ENCODE data around the gene ETV3L.
"Not testable (repeated sequence)": the region's sequence is repeated elsewhere in the genome, so short reads cannot be mapped to it uniquely, and the experiment has no call there.

The ETV3L gene

GRCh38 chr1:157077394-157077793, 22.2 kb downstream of the ETV3L start:
- TF ChIP-seq, protein P1, sequence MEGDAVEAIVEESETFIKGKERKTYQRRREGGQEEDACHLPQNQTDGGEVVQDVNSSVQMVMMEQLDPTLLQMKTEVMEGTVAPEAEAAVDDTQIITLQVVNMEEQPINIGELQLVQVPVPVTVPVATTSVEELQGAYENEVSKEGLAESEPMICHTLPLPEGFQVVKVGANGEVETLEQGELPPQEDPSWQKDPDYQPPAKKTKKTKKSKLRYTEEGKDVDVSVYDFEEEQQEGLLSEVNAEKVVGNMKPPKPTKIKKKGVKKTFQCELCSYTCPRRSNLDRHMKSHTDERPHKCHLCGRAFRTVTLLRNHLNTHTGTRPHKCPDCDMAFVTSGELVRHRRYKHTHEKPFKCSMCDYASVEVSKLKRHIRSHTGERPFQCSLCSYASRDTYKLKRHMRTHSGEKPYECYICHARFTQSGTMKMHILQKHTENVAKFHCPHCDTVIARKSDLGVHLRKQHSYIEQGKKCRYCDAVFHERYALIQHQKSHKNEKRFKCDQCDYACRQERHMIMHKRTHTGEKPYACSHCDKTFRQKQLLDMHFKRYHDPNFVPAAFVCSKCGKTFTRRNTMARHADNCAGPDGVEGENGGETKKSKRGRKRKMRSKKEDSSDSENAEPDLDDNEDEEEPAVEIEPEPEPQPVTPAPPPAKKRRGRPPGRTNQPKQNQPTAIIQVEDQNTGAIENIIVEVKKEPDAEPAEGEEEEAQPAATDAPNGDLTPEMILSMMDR (conservative IDR thresholded peaks at IDR 0.05; ENCODE audit: control insufficient read depth, insufficient read depth, low read depth, low read length), result no peak
- H3K4me3 ChIP-seq (ENCODE audit: control insufficient read depth, low read depth, low read length), result no peak overlapping the region
- no peak for DNase-seq (ENCODE audit: low read depth)

DNA sequence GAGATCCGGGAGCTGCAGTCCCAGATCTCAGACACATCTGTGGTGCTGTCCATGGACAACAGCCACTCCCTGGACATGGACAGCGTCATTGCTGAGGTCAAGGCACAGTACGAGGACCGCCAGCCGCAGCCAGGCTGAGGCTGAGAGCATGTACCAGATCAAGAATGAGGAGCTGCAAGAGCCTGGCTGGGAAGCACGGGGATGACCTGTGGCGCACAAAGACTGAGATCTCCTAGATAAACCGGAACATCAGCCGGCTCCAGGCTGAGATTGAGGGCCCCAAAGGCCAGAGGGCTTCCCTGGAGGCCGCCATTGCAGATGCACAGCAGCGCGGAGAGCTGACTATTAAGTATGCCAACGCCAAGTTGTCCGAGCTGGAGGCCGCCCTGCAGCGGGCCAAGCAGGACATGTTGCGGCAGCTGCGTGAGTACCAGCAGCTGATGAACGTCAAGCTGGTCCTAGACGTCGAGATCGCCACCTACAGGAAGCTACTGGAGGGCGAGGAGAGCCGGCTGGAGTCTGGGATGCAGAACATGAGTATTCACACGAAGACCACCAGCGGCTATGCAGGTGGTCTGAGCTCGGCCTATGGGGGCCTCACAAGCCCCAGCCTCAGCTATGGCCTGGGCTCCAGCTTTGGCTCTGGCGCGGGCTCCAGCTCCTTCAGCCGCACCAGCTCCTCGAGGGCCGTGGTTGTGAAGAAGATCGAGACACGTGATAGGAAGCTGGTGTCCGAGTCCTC, 25.5 kb downstream of the ETV3L start:
- H3K4me3 ChIP-seq (ENCODE audit: control insufficient read depth, low read depth, low read length), result peak overlapping the region; percentile 4
- TF ChIP-seq, protein P1 (conservative IDR thresholded peaks at IDR 0.05; ENCODE audit: control insufficient read depth, insufficient read depth, low read depth, low read length), result peak; percentile 61
- DNase-seq (ENCODE audit: low read depth), result peak; percentile 74

DNA sequence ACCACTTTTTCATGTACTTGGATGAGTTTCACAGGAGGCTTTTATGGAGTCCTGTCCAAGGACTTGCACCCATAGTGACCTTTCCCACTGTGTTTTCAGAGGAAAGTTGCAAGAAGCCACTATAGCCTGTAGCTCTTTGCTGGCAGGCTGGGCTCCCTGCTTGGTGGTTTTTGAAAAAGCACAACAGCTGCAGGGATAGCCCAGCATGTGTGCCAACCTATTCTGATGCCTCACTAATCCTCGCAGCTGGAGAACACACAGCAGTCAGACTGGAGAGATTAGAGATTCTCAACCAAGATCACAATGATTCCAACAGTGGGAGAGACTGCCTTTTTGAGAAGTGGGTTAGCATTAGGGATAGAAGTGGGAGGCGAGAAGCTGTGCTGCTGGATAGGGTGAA, 30.0 kb downstream of the ETV3L start:
- TF ChIP-seq, protein P1 (conservative IDR thresholded peaks at IDR 0.05; ENCODE audit: control insufficient read depth, insufficient read depth, low read depth, low read length), result no peak
- no peak for DNase-seq (ENCODE audit: low read depth)
- no peak overlapping the region for H3K4me3 ChIP-seq (ENCODE audit: control insufficient read depth, low read depth, low read length)

DNA sequence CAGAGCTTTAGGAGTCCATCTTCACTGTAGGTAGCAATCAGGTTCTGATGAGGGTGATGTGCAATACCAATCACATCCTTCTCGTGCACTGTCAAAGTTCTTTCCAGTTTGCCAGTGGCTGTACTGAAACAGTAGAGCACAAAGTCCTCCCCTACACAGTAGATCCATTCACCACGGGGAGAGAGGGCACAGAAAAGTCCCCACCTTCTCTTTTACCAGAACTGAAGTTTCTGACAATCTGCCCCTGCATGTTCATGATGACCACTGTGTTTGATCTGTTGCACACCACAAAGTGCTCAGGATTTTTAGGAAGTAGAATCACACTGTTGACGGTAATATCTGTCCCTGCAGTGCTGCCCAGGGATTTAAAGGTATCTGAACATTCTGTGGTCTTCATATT, 40.4 kb downstream of the ETV3L start:
- DNase-seq (ENCODE audit: low read depth); H3K4me3 ChIP-seq (ENCODE audit: control insufficient read depth, low read depth, low read length): not testable (repeated sequence)

- H3K4me3 ChIP-seq (ENCODE audit: control insufficient read depth, low read depth, low read length), result no peak overlapping the region
- DNase-seq (ENCODE audit: low read depth), result no peak
- TF ChIP-seq, protein P1 (conservative IDR thresholded peaks at IDR 0.05; ENCODE audit: control insufficient read depth, insufficient read depth, low read depth, low read length), result no peak
Measured at GRCh38 chr1:157056269-157056668, 43.3 kb downstream of the ETV3L start.

- DNase-seq (ENCODE audit: low read depth); H3K4me3 ChIP-seq (ENCODE audit: control insufficient read depth, low read depth, low read length): not testable (repeated sequence)
Measured at GRCh38 chr1:157055729-157056128, 43.9 kb downstream of the ETV3L start.

- H3K4me3 ChIP-seq (ENCODE audit: control insufficient read depth, low read depth, low read length), result no peak overlapping the region
- TF ChIP-seq, protein P1 (conservative IDR thresholded peaks at IDR 0.05; ENCODE audit: control insufficient read depth, insufficient read depth, low read depth, low read length), result no peak
- no peak for DNase-seq (ENCODE audit: low read depth)
Measured at GRCh38 chr1:157050836-157051235, 48.8 kb downstream of the ETV3L start.

- TF ChIP-seq, protein P1 (conservative IDR thresholded peaks at IDR 0.05; ENCODE audit: control insufficient read depth, insufficient read depth, low read depth, low read length), result no peak
- no peak for DNase-seq (ENCODE audit: low read depth)
- no peak overlapping the region for H3K4me3 ChIP-seq (ENCODE audit: control insufficient read depth, low read depth, low read length)
Measured at GRCh38 chr1:157047062-157047410, 52.6 kb downstream of the ETV3L start.

Measured in fibroblast of mammary gland (primary cell).